GM18508 (cell line): ENCODE measurements around the gene TIGD1.
"Not testable (repeated sequence)": the region's sequence is repeated elsewhere in the genome, so short reads cannot be mapped to it uniquely, and the experiment has no call there.

Experiments used
- ATAC-seq: cut with Tn5 transposase; IDR thresholded peaks from one replicate; pipeline ENCODE4 v1.9.1; 2021; ENCODE audit warnings: moderate number of reproducible peaks; ENCODE audit not compliant: insufficient read depth, unreplicated experiment

Gene TIGD1

GRCh38 chr2:232571026-232571474 is 20.7 kb upstream of the TIGD1 start:
- ATAC-seq, result no peak

DNA sequence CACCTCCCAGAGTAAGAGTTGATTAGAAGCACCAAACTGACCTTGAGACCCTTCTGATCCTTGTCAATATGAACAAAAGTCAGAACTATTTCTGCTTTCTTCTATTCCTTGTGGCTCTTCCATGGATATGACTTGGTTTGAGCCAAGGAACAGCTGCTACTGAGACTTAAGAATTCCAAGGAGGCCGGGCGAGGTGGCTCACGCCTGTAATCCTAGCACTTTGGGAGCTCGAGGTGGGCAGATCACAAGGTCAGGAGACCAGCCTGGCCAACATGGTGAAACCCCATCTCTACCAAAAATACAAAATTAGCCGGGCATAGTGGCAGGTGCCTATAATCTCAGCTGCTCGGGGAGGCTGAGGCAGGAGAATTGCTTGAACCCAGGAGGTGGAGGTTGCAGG is 20.1 kb upstream of the TIGD1 start:
- ATAC-seq, result not testable (repeated sequence)

DNA sequence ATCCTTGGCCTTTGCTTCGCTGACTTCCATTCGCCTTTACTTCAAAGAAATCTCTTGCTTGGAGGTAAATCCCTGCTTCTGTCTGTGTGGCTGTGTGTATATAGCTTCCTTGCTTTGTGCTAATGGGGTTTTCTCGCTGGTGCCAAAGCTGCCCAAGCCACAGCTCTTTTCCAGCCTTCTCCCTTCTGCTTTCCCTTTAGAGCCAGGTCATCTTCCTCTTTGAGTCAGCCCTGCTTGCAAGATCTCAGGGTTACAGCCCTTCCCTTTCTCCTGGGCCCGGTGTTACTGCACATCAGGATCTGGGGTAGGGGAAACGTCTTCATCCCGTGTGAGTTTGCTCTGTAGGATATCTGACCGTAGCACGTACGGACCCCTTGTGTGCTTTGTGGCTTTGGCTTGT is 19.2 kb upstream of the TIGD1 start:
- no peak for ATAC-seq

- ATAC-seq, result no peak
These were observed 17.8 kb upstream of the TIGD1 start for GRCh38 chr2:232568161-232568560.

DNA sequence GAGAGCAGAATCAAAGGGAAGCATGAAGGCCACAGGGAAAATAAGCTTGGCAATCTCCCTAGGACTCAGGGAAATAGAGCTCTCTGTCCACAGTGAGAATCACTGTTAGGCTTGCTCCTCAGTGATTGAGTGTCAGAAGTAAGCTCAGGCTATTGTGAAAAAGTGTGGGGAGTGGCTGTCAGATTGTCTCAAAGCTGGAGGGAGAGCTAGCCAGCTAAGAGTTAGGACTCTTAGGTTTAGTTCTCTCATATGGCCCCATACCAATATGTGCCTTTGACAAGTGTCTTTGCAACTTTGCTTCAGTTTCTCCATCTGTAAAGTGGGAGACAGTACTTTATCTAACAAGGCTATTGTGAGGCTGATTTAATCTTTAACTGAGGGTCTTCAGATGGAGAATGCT is 17.4 kb upstream of the TIGD1 start:
- ATAC-seq, result no peak

DNA sequence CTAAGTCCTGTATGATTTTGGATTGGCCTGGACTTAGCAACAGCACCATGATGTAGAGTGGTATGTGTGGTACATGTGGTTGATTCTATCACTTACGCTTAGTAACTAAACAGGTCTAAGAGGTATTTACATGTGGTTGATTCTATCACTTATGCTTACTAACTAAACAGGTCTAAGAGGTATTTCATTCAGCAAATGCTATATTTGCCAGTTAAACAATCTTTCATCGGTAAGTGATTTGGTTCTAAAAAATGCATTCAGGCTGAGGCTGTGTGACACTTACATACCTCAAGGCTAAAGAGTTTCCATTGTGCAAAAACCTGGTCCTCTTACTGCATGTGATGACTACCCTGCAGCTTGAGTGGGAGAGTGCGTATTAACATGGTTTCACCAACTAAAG is 13.2 kb upstream of the TIGD1 start:
- ATAC-seq, result no peak

DNA sequence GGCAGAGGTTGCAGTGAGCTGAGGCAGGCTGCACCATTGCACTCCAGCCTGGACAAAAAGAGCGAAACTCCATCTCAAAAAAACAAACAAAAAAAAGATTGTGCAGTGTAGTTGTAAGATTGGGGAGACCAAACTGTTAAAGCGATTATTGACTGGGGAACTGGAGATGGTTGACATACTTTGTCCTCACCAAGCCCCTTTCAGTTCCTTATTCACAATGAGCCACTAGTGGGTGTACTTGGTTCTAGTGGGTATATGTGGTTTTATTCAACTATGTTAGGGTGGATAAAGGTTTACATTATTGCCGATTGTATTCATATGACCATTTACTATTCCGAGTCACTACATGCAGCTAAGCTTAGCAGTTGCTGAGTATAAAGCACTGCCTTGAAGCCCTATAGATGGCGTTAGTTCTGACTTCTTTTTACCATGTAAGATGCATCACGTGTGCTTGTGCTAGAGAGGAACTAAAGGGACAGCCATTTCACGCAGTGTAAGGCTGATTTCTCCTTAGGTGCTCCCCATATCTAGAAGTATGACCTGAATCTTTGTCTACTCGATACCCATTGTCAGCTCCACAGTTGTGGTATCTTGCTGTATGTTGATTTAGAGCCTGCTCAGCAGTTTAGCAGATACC is 12.3 kb upstream of the TIGD1 start:
- ATAC-seq, result no peak

GRCh38 chr2:232556426-232556825 is 6.1 kb upstream of the TIGD1 start:
- ATAC-seq, result no peak

GRCh38 chr2:232551776-232552175 is 1.4 kb upstream of the TIGD1 start:
- ATAC-seq, result no peak

GRCh38 chr2:232551250-232551638 is 887 bp upstream of the TIGD1 start:
- no peak for ATAC-seq

DNA sequence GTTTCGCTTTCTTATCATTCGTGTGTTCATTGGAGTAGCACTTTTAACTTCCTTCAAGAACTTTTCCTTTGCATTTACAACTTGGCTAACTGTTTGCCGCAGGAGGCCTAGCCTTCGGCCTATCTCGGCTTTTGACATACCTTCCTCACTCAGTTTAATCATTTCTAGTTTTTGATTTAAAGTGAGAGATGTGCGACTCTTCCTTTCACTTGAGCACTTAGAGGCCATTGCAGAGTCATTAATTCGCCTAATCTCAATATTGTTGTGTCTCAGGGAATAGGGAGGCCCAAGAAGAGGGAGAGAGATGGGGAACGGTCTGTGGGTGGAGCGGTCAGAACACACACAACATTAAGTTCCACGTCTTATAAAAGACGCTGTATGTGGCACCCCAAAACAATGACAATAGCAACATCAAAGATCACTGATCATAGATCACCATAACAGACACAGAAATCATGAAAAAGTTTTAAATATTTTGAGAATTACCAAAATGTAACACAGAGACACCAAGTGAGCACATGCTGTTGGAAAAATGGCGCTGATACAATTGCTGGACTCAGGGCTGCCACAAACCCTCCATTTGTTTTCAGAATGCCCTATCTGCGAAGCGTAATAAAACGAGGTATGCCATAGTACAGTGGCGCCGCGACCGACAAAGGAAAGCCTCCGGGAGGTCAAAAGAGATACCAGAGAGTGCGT is 553 bp downstream of the TIGD1 start:
- ATAC-seq, result no peak

DNA sequence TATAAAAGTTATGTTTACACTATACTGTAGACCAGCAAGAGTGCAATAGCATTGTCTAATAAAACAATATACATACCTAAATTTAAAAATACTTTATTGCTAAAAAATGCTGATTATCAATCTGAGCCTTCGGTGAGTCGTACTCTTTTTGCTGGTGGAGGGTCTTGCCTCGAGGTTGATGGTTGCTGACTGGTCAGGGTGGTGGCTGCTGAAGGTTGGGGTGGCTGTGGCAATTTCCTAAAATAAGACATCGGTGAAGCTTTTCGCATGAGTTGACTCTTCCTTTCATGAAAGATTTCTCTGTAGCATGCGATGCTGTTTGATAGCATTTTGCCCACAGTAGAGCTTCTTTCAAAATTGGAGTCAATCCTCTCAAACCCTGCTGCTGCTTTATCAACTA is 2.4 kb downstream of the TIGD1 start:
- ATAC-seq, result no peak

GRCh38 chr2:232545511-232546375 is 4.6 kb downstream of the TIGD1 start:
- no peak for ATAC-seq

DNA sequence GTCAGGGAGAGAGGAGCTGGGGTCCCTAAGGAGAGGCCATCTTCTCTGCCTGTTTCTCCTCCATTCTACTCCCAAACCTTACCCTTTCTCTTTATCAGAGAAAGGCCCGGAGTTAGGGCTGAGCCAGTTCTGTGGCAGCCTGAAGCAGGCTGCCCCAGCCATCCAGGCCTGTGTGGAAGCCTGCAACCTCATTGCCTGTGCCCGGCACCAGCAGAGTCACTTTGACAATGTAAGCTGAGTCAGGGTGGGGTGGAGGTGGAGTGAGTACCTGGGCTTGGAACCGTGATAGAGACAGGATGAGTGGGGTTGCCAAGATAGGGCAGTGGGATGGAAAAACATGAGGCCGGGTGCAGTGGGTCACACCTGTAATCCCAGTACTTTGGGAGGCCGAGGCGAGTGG is 5.7 kb downstream of the TIGD1 start:
- no peak for ATAC-seq

- no peak for ATAC-seq
These were observed 6.3 kb downstream of the TIGD1 start for GRCh38 chr2:232543928-232544631.

- ATAC-seq, result no peak
These were observed 6.9 kb downstream of the TIGD1 start for GRCh38 chr2:232543491-232543890.

- no peak for ATAC-seq
These were observed 7.5 kb downstream of the TIGD1 start for GRCh38 chr2:232542715-232543467.

- ATAC-seq, result no peak
These were observed 8.2 kb downstream of the TIGD1 start for GRCh38 chr2:232541961-232542714.
